Left ventricle myocardium inferior (tissue), 1 donor: ENCODE data around the gene CT45A1. TPM values are rescaled to one million over a fixed set of nuclear protein-coding genes. Genes with fewer than 3 reads are reported as not detected.

Experiments used
- total RNA-seq: library from RNA; stranded (reverse); fragmentation: NEBNext Ultra II Directional; extraction: Animal tissue kit (Norgen Biotek cat#: 25700); gene quantifications from one replicate; pipeline ENCODE4 v1.2.1, GENCODE V29; 2021
- donor health status: DM: no; HTN: yes; CAD: no; lungs with severe emphysema.

Gene CT45A1
- total RNA-seq, 1 donor from 2014 or later = not detected

Other genes with a start within 250 kb of the CT45A1 start
- 2.3 TPM for gene INTS6L, start 193.0 kb upstream of the CT45A1 start, total RNA-seq
- not detected for gene CT45A3, start 54.6 kb downstream of the CT45A1 start, total RNA-seq
- gene CT45A5, start 71.9 kb downstream of the CT45A1 start, total RNA-seq = not detected
- gene CT45A6, start 89.1 kb downstream of the CT45A1 start, total RNA-seq = not detected
- gene CT45A2, start 106.4 kb downstream of the CT45A1 start, total RNA-seq = not detected
- not detected for gene CT45A7, start 123.6 kb downstream of the CT45A1 start, total RNA-seq
- not detected for gene CT45A8, start 140.9 kb downstream of the CT45A1 start, total RNA-seq
- gene CT45A9, start 158.2 kb downstream of the CT45A1 start, total RNA-seq = not detected
- not detected for gene CT45A10, start 179.8 kb downstream of the CT45A1 start, total RNA-seq
- gene SAGE1, start 180.1 kb downstream of the CT45A1 start, total RNA-seq = not detected